DOHH2 (cell line): ENCODE results near the gene PCSK9.

Source experiments
- CTCF ChIP-seq: fragments of 200-600 bp; sonication (generic); IDR thresholded peaks from one replicate; pipeline ENCODE4 v1.5.1; 2014; ENCODE audit warnings: antibody characterized with exemption, mild to moderate bottlenecking, low read depth, low read length; ENCODE audit not compliant: poor library complexity, severe bottlenecking
- EZH2phosphoT487 ChIP-seq: fragments of 200-600 bp; sonication (generic); IDR thresholded peaks from 2 replicates; pipeline ENCODE4 v1.6.1; 2017; ENCODE audit warnings: borderline replicate concordance, mild to moderate bottlenecking, antibody characterized with exemption, low read length, moderate library complexity, mixed read lengths

- TF ChIP-seq CTCF (no peak), EZH2phosphoT487 (no peak)
Measured at GRCh38 chr1:55069280-55069679, 29.9 kb downstream of the PCSK9 start.
